ENCODE data around the gene PRG3.
"Not testable (repeated sequence)": the region's sequence is repeated elsewhere in the genome, so short reads cannot be mapped to it uniquely, and the experiment has no call there.

PRG3 gene

GRCh38 chr11:57387289-57388030, 6.5 kb upstream of the PRG3 start:
- DNase-seq = no peak

DNA sequence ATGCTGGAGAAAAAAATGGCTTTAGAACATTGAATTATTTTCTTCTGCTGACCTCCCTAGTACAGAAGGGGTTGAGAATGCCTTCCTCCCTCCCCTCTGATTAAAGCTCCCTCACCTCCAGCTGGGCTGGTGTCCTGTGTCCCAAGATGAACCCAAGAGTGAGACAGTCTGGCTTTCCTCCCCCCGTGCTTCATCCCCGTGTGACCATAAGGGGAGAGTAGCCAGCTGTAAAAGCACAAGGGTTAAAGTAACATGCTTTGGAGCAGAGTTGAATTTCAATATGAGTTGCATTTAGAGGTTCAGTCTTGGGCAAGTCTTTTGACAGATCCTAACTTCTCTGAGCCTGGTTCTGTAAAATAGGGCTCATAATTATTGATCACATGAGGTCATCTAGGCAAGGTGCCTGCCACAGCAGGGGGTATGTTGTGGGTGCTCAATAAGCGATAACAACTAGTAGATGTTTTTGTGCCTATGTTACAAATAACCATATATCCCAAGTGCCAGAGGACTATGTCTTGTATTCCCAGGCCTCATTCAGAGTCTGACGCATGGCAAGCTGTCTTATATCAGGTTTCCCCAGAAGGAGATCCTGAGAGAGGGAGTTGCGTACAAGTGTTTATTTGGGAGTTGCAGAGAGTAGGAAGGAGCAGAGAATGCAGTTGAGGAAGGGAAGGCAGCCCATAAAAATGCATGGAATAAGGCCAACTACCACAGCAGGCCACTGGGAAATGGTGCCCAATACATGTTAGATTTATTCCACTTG, 5.4 kb upstream of the PRG3 start:
- no peak for DNase-seq

- no peak for DNase-seq
Observed at GRCh38 chr11:57379732-57380131, 1.2 kb downstream of the PRG3 start.

DNA sequence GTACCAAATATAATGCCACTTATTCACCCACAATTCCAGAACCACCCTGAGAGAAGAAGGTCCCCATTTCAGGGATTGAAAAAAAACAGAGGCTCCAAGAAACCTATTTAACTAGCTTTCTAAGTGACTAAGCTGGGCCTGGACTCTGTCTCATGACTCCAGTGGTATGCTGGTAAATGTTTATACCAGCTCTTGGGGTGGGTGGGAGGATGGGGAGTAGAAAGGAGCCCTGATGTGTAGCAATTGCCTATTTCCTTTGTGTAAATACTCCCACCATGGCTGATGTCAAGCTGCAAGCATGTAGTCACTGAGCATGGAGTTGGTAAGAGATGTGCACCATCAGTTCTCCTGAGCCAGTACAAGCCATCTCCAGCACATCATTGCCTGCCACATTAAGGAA, 2.8 kb downstream of the PRG3 start:
- DNase-seq = no peak

DNA sequence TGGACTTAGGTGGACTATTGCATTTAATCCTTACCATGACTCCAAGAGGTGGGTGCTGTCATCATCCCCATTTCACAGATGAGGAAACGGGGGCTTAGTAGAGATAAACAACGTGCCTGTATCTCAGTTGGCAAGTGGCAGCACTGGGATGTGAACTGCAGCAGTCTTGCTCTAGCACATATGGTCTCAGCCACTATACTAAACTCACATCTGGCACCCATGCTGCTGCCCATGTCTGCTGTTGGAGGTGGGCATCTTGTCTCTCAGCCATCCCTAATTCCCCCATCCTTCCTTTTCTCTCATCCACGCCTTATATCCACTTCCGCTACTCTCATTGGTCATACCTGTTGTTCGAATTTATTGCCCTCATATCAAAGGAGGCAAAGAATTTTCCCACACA, 3.8 kb downstream of the PRG3 start:
- no peak for DNase-seq

GRCh38 chr11:57376095-57377090, 4.6 kb downstream of the PRG3 start:
- DNase-seq = no peak

DNA sequence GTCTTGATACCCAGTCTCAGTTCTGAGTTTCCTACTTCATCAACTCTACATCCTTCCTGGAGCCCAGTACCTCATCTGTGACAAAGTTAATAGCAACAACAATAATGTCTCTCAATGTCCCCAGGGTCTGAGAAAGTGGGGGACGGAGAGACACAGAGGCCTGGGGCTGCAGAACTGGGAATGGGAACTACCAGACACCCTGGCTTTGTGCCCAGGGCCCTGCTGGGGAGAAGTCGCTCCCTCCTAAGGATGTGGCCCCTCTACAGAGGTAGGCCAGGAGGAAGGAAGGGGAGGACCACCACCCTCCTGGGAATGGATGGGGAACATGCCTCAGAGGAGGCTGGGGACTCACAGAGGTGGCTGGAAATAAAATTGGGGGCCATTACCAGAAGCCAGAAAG, 5.5 kb downstream of the PRG3 start:
- no peak for DNase-seq

GRCh38 chr11:57374966-57375365, 6.0 kb downstream of the PRG3 start:
- no peak for DNase-seq

DNA sequence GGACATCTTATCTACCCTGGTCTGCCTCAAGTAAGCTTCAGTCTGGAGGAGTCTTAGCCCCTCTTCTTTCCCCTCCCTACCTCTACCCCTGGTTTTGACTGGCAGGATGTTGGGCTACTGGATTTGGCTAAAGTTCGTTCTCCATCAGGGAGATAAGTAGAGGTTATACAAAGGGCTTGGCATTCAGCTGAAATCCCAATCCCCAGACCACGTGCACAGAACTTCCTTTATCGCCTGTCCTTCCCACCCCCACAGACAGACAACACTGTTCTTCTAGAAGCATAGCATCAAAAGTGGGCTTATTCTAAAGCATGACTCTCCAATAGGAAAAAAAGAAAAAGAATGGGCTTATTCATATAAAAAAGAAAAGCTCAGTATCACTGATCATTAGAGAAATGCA, 7.8 kb downstream of the PRG3 start:
- DNase-seq = no peak

GRCh38 chr11:57370941-57371340, 10.0 kb downstream of the PRG3 start:
- DNase-seq = no peak

- DNase-seq = no peak
Observed at GRCh38 chr11:57370251-57370650, 10.7 kb downstream of the PRG3 start.

- no peak for DNase-seq
Observed at GRCh38 chr11:57368845-57369232, 12.1 kb downstream of the PRG3 start.

GRCh38 chr11:57368106-57368844, 12.7 kb downstream of the PRG3 start:
- no peak for DNase-seq

DNA sequence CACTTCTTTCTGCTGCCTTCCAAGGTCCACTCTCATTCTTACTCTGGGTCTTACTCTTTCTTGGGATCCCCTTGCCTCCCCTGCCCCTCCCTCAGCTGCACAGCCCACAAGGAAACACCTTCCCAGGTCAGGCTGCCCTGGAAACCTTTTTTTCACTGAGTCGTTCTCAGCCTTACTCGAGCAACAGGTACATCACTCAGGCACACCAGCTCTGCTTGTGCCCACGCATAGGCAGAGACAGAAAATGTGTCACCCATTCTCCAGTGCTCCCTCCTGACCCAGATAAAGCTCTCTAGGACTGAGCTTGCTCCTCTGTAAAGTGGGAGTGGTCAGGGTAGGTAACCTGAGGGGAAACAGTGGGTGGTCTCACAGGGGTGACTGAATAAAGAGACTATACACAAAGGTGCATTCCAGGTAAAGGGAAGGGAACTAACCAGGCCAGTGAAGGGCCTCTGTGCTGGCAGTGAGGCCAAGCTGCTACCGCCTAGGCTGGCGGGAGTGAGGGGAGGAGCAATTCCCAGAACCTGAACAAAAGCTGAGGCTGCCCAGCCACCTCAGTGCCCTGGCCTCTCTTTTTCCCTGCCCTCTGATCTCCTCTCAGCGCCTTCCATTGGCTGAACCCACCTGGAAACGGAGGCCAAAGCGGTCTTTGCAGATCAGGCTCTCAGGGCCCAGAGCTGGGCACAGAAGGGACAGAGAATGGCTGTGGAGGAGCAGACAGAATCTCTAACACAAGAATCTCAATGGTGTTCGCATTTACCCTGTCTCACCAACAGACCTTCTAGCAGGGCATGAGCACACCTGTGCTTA, 15.9 kb downstream of the PRG3 start:
- DNase-seq = no peak

DNA sequence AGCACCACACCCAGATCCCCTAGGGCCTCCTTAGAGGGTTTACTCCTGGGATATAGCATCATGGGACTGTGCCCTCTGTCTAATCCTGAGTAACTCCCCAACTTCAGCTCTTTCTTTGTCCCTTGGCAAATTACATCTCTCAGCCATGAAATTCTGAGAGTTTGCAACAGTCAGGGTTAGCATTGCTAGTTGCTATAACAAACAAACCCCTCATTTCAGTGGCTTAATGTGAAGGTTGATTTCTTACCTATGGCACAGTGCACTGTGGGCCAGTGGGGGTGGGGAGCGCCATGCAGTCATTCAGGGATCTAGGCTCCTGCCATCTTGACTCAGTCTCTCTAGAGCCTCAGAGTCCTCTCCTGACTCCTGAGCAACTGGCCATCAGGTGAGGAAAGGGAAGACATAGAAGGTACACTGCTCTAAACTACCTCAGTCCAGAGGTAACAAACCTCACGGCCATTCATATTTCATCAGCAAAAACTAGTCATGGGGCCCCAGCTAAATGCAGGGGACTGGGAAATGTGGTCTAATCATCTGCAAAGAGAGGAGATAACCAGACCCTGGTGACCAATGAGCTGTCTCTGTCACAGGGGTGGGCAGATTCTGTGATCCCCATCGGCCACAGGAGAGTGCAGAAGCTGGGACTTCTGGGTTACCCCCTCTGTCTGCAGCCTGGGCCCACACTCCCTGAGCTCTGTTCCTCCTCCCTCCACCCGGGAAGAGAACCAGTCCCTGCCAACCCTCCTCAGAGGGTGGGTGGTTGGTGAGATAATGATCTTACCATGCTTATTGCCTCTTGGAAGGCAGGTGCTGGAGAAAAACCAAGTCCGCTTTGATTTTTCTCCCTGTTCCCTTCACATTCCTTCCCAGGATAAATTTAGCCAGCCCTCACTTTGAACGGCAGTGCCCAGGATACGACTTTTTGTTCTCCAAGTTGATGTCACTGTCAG, 17.5 kb downstream of the PRG3 start:
- no peak for DNase-seq

DNA sequence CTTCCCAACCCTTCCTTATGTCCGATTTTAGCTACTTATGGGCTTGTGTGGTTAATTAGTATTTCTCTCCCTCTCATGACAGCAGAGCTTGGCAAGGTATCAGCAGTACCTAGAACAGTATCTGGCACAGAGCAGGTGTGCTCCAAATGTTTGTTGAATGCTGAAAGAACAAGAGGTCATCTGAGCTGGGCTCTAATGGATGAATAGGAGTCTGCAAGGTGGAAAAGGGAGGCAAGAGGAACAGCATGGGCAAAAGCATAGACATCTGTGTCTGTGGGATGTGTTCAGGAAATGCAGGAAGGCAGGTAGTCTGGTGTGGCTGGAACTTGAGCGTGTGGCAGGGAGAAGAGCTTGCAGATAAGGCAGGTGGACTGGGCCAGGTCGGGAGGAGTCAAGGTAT, 19.0 kb downstream of the PRG3 start:
- no peak for DNase-seq

- DNase-seq = not testable (repeated sequence)
Observed at GRCh38 chr11:57361420-57361819, 19.5 kb downstream of the PRG3 start.

DNA sequence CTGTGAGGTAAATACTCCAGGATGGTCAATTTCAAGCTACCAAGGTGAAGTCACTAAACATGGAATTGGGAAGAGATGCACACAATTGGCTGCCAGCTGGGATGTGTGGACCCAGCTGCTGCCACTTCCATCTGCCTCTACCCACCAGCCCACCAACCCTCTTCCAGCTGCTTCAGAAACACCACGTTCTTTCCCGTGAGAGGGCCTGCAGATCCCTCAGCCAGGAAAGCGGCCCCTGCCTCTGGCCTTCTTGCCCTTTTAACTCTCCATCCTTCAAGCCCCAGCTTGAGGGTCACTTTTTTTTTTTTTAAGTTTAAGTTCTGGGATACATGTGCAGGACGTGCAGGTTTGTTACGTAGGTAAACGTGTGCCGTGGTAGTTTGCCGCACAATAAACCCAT, 20.0 kb downstream of the PRG3 start:
- no peak for DNase-seq

DNA sequence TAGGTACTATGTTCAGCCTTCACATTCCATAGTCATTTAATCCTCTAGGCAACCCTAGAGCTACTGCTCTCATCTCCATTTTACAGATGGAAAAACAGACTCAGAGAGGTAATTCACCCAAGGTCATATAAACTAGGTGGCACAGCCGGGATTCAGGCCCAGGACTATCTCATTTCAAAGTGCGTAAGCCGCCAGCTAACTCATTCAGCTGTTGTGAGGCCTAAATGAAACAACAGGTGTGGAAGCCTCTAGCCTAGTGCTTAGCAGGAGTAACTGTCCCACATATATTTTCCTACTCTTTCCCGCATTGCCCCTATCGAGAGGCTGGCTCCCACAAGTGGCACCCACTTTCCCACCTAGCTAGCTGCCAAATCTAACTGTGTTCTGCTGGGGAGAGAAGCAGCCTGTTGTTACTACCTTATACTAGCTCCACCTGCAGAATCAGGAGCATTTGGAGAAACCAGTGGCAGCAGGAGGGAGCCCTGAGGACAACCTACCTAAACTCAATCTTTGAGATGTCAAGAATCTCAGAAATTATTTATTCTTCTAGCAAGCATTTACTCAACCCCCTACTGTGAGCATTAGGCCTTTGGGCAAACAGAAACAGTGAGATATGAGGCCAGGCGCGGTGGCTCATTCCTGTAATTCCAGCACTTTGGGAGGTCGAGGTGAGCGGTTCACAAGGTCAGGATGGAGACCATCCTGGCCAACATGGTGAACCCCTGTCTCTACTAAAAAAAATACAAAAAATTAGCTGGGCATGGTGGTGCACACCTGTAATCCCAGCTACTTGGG, 20.9 kb downstream of the PRG3 start:
- no peak for DNase-seq

DNA sequence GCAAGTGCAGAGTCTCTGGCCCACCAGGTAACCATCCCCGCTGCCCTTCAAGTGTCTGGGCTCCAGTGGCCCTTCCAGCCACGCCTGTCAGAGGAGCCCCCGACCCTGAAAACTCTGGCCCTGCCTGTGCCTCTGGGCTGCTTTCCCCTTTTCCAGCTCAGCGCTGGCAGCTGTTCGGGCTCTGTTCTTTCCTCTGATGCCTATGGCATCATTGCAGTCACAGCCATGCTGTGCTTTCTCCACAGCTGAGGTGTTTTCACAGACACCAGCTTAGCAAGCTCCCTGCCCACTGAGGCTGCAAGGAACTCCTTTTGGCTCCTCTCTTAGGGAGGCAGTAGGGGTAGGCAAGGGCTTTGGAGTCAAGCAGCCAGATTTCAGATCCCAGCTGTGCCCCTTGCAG, 21.6 kb downstream of the PRG3 start:
- no peak for DNase-seq

Data from activated T-cell treated with anti-CD3 and anti-CD28 coated beads, Interleukin-2, amount 50 U/mL, for 1 hour (primary cell).